Limb (tissue), 2 donors: Measurements from ENCODE around the gene WSB1.
A peak's percentile ranks its signal among the peaks of the same experiment; 100 is the strongest.

Experiments used
- DNase-seq, 2 donors: peaks; one replicate each; pipeline ENCODE4 v3.0.0-alpha.2; 2016; ENCODE audit errors: extremely low spot score in 2 of 2

Gene WSB1

DNA sequence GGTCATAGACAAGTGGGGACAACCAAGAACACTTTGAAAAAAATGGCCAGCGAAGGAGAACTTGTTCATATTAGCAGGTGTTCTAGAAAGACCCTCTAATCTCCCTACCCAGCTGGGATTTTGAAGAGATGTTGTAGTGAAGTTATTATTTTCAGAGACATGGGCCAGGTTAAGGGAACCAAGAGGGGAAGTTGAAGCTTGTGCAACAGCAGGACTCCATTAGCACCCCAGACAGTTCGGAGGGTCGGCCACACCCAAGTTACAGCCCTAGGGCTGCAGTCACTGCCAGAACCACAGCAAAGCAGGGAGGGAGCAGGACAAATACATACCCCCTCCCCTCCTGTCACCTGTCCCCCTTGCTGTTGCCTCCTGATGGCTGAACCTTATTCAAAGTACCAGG, 42.3 kb downstream of the WSB1 start:
- no peak for DNase-seq

DNA sequence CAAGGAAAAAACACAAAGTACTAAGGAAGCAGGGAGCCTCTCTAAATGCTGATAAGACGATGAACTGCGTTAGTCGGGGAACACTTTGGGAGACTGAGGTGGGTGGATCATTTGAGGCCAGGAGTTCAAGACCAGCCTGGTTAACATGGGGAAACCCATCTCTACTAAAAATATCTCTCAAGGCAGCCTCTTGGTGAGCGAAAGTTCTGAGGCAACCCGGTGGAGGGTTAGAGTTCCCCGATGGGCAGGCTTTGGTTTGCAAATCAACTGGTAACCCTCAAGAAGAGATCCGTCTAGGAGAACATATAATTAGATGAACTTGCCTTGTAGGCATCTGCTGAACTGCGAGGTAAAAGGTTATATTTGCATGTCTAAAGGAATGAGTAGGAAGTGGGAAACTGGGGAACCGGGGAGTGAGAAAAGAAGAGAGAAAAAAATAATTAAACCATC, 44.6 kb downstream of the WSB1 start:
- no peak for DNase-seq

DNA sequence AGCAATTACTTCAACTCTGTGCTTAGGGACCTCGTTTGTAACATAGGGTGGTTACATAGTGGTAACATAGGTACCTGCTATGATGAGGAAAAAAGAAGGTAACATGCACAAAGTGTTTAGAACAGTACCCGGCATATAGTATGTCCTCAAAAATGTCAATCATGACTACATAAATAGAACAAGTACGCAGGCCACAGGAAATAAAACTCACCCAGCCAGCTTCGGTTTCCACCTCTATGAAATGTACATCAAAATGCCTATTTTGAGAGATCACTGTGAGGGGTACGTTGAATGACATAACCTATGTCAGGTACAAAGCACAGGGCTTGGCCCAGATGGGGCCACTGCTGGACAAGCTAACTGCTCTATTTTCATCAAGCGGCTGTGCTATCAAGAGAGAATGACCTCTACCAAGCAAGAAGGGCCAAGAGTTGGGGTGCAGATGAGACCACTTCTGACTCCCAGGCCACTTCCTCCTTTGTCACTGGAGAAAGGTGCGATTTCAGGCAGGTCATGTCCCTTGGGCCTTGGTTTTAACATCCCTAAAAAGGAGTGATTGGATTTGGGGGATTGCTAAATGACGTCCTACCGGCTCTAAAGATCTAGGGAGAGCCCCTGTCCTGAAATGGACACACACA, 45.4 kb downstream of the WSB1 start:
- DNase-seq: no peak

DNA sequence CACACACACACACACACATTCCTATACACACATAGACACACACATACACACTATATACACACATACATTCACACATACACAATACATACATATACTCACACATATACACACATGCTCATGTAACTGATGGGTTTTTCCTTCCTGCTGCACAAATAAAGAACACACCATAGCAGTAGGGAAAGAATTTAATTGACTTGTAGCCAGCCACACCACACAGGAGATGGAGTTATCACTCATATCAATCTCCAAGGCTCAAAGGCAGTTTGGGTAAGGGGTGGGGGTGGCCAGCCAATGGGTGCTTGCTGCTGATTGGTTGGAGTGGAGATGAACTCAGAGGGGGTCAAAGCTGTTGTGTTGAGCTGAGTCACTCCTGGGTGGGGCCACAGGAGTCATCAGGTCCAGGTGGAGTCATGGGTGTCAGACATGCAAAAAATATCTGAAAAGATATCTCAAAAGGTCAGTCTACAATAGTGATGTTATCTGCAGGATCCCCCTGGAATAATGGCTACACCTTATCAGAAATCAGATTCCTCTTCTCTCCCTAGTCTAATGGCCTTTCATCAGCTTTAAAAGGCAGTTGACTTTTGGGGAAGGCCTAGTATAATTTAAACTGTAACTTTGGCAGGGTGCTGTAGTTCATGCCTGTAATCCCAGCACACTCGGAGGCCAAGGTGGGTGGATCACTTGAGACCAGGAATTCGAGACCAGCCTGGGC, 46.1 kb downstream of the WSB1 start:
- no peak for DNase-seq

DNA sequence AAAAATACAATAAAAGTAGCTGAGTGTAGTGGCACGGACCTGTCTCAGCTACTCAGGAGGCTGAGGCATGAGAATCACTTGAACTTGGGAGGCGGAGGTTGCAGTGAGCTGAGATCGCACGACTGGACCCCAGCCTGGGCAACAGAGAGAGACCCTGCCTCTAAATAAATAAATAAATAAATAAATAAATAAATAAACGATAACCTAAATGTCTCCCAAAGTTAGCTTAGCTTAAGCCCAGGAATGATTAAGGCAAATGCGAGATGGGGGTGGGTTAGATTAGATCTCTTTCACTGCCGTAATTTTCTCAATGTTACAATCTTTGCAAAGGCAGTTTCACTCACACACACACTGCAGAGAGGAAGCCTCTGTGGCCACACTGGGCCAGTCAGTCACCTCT, 46.7 kb downstream of the WSB1 start:
- no peak for DNase-seq

DNA sequence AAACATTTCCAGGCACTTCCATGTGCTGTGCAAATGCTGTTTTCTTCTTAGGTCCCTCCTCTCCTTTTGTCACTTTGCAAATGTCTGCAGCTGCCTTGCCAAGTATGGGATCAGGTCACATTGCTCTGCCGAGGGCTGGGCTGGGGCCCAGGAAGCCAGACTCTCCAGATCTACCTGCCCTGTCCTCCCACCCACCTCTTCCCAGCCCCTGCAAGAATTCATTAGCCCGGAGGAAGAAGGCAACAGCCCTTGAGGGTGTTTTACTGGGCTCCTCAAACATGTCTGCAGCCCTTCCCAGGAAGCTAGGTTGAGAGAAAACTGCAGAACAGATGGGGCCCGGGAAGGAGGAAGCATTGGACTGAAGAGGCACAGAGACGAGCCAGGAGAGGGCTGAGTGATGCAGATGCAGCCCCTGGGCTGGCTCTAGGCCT, 47.1 kb downstream of the WSB1 start:
- DNase-seq: no peak

DNA sequence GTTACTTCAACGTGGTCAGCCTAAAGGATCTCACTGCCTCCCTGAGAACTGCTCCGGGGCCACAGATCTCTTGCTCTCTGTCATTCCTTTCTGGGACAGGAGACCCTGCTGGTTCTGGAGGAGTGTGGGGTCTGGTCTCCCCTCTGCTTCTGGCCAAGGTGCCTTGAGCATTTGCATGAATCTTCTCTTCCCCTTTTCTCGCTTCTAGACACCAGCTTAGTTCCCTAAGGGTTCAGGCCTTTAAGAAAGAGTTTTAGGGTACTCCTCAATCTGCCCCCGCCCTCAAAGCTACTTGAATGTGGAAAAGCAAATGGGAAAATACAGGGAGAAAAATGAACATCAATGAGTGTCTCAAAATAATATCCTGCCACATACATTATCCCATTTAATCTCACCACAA, 48.1 kb downstream of the WSB1 start:
- no peak for DNase-seq

DNA sequence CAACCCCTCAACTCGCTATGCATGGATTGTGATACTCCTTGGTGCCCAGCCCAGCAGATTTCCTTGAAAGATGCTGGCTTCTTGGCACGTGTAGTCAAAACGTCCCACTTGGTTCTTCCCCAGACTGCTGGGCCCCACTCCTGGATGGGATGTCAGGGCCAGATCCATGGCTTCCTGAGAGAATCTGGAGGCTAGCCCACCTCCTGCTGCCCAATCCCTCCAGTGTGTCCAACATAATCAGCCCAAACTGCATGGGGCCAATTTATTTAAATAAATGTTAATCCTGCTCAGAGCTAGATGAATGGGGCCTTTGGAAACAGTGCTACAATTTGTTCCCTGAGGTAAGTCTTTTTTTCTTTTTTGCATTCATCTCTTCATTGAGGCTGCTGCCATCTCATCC, 49.4 kb downstream of the WSB1 start:
- DNase-seq: no peak

DNA sequence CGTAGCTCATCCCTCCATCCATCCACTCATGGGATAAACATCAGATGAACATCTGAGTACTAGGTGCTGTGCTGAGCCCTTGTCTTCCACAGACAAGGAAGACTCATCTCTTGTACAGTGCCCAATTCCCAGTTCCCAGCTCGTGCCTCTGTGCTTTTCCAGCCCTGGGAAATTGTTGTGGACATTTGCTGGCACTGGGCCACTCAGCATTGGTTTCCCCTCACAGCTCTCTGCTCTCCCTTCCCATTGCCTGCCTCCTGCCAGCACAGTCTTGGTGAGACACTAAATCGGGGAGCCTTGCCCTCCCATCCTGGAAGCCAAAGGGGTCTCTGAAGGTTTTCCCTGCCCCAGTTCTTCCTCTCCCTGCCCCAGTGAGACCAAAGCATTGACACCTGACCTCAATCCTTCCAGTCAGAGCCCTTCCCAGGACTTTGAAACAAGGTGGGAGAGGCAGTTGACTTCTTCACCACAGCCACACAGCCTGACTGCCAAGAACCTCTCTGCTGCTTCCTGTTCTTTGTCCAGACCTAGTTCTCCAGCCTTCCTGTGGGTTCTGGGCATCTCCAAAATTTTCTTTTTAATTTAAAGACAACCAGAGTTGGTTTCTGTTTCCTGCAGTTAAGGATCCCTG, 50.2 kb downstream of the WSB1 start:
- no peak for DNase-seq

DNA sequence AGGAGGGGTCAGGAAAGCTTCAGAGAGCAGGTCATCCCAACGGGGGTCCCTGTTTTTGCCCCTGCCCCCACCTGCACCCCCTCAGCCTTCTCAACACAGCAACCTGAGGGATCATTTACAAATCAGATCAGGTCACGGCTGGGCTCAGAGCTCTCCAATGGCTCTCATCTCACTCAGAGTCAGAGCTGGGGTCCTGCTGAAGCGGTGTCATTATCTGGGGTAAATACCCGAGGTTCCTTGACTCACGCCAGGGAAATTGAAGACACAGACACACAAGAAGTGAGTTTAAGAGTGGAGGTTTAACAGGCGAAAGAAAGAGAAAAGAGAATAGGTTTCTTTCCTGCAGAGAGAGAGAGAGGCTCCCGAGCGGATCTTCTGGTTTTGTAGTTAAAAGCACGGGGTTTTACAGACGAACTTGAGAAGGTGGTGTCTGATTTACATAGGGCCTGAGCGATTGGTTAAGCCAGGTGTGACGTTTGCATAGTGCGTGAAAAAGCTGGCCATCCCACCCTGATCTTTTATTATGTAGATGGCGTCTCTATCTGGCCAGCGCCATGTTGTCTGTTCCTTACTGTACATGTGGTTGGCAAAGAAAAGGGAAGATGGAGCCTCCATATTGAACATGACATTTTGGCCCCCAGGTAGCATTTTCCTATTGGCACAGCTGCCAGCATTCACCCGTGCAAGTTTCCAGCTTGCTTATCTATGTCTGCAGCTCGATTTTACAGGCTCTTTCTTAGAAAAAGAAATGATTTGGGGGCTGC, 51.4 kb downstream of the WSB1 start:
- peak; percentile 78 to 80 for DNase-seq

DNA sequence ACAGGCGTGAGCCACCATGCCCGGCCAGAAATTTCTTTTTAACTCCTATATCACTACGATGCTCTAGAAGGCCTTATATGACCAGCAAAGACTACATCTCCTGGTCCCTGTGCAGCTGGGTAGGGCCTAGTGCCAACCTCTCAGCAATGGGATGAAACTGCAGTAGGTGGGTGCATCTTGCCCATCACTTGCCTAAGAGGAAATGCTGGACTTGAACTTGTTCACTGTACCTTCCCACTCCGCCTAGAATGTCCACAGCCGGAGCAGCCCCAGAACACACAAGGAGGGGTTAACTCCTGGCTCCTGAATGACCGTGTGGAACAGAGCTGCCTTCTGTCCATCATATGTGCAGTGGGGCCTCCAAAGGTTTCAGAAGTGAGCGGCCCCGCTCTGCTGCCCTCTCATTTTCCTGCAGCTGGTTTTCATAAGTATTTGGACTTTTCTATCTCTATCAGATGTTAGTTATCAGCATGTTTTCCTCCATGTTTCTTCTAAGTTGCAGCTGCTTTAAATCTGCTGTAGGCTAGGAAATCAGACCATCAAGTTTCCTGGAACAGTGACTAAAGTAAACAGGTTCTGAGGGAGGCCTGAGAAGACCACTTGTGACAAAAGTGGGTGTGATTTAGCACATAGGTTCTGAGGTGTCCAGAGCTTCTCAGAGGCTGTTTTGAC, 52.5 kb downstream of the WSB1 start:
- DNase-seq: no peak

DNA sequence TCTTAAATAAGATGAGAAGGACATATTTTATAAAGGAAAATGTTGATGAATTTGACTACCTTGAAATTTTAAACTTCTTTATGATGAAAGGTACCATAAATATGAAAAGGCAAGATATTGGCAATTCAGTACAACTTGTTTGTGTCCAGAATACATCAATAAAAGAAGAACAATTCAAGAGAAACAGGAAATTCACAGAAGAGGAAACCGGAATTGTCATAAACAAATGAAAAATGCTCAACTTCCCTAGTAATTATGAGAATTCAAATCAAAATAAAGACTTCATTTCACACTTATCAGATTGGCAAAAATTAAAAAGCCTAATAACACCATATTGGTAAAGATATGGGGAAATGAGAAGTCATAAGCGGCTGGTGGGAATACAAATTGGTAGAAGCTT, 54.3 kb downstream of the WSB1 start:
- DNase-seq: no peak

DNA sequence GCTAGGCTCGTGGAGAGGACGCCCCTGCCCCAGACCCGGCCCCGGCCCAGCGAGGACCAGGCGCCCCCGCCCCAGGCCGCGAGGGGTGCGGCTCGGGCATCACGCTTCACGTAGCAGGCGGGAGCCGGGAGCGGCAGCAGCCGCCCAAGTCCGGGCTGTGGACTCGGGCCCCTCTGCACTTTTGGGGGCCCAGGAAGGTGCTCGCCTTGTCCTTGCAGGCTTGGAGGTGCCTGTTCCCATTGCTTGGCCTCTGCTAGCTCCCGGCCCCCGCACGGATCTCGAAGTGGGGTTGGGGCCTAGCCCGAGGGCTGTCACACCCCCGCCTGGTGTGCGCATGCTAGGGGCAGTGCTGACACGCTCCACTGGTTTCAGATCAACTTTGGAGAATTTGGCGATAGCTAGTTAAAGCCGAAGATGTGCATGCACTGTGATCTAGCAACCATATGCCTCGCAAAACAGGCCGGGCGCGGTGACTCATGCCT, 55.7 kb downstream of the WSB1 start:
- DNase-seq: peak in 1 of 2 donors; percentile 53

DNA sequence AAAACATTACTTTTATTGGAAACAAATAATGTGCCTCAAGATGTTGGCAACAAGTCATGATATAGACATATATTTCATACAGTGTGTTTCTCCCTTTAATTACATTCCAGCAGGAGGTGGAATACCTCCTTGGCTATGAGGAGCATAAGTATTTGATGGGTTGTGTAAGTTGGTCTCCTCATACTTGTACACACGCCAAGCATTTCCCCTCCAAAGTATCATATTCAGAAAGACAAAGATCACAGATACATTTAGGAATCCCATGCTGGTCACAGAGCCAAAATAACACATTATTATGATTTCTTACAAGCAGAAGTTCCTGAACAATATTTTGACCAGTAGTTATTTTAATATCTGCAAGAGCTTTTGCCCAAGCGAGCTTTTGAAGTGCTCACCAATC, 57.8 kb downstream of the WSB1 start:
- no peak for DNase-seq

DNA sequence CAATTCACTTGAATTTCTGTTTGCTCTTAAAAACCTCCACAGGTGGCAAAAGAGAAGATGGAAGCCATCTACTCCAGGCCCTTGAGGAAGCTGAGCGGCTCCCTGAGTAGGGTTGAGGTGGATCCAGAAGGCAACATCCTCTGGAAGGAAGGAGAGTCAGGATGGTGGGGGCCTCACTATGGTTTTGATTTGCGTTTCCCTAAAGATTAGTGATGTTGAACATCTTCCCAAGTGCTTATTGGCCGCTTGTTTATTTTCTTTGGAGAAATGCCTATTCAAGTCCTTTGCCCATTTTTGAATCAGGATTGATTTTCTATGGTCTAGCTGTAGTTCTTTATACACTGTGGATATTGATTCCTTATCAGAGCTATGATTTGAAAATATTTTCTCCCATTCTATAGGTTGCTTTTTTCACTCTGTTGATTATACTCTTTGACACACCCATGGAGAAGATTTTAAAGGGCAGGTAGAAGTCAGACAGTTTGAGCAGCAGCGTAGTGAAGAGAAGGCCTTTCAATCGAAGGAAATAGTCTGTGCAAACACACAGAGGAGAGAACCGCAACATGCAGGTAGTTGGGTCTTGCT, 58.6 kb downstream of the WSB1 start:
- DNase-seq: no peak

DNA sequence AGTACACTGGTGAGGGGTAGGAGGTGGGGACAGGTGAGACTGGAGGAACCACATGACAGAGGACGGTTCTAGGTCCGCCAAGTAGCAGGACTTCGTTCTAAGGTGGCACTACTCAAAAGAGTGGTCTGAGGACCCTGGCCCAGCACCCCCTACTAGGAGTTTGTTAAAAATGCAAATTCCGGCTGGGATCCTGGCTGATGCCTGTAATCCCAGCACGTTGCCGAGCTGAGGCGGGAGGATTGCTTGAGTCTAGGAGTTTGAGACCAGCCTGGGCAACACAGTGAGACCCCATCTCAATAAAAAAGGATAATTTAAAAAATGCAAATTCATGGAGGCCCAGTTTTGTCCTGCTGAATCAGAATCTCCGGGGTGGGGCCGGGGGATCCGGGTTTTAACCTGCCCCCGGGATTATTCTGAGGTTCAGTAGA, 59.1 kb downstream of the WSB1 start:
- no peak for DNase-seq

DNA sequence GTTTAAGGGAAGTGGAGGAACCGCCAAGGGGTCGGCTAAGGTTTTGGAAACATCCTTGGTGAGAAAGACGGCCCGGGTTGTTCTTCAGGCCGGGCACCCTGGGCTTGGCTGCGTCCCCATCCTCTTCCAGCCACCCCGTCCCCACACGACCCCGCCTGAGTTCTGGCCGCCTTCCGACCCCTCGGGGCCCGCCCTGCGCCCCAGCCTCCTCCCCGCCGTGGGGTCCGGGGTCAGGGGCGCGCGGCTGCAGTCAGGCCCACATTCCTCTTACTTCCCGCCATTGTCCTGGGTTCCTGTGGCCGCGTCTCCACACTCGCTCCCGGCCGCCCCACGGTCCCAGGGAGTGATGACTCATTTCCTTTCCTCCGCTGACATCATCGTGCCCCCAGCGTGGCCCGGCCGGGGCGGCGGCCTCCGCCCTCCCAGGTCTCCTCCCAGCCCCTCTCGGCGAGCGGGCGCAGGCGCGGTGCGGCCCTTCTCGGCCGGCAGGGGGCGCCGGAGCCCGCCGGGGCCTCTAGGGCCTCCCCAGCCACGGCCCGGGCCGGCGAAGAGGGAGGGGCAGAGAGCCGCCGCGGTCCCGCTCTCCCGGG, 59.6 kb downstream of the WSB1 start:
- peak; percentile 91 to 92 for DNase-seq

DNA sequence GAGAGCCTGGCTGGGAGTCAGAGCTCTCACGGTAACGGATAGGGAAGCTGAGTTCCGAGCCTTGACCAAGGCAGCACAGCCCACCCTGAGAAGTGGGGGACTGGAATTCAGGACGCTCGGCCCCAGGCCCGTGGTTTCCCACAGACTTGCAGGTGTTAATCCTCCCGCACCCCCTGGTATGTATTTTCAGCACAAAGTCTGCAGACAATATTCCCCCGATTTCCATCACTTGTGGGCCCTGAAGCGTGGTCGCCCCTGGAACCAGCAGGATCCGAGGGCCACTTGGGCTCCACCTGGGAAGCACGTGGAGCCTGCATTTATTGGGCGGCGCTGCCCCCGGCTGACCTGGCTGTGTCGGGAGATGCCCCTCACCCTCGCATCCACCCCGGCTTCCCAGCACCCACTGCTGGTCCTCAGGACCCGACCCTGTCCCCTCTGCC, 60.2 kb downstream of the WSB1 start:
- no peak for DNase-seq

DNA sequence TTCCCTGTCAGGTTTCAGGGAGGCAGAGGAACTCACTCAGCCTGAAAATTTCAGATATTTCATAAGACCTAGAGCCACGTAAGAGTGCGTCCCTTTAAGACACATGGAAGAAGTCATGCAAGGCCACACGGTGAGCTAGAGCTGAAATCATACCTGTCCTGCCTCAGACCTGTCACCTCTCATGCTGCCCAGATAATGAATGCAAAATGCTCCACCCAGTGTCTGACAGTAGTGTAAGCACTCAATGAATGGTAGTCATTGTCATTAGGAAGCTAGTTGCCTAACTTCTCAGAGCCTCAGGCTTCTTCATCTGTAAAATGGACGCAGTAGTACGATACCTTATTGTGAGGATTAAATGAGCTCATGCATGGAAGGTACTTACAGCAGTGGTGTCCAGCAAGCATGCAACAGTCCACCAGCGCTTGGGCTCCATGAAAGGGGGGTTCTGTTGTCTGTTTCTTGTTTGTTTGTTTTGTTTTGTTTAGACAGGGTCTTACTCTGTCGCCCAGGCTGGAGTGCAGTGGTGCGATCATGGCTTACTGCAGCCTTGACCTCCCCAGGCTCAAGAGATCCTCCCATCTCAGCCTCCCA, 60.7 kb downstream of the WSB1 start:
- no peak for DNase-seq

DNA sequence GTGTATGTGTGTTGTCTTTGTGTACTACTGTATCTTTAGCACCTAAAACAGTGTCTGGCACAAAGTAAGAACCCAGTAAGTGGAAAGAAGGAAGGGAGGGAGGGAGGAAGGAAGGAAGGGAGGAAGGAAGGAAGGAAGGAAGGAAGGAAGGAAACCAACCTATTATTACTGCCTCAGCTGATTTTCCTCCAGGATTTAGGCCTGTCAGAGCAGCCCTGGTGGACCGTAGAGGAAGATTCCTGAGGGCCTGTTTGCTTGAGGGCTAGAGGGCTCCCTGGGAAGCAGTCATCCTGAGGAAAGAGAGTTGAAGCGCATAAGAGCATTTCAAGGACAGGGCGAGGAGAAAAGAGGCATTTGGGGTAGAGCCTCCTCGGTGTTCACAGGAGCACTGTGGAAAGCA, 61.5 kb downstream of the WSB1 start:
- no peak for DNase-seq
